K562 (cell line): ENCODE measurements around the gene FNDC1. TPM values are rescaled to one million over a fixed set of nuclear protein-coding genes. Genes with fewer than 3 reads are reported as not detected.
"Not testable (repeated sequence)": the region's sequence is repeated elsewhere in the genome, so short reads cannot be mapped to it uniquely, and the experiment has no call there.

Experiments
- ATAC-seq: fragments of 200-7000 bp; cut with Tn5 transposase; 3 replicates; pipeline ENCODE4 v1.9.1; 2020; ENCODE audit warnings: moderate library complexity
- BruUV-seq: library from RNA; stranded (reverse); fragments of 400-500 nt; replicated peaks from 2 replicates; lab custom pipeline; 2021; lab: Mats Ljungman, UMichigan
- CTCF ChIA-PET: fragments of 300-600 bp; formaldehyde crosslinking; extraction: SDS; loops from one replicate; lab custom pipeline; 2021; ENCODE audit warnings: low intra/inter-chr PET ratio; lab: Yijun Ruan, JAX
- POLR2A ChIA-PET: fragments of 300-600, 350-650 bp; sonication (Branson Sonifier 250); formaldehyde crosslinking; extraction: SDS; loops from one replicate; lab custom pipeline; 2021; ENCODE audit warnings: antibody characterized with exemption, inconsistent platforms; lab: Yijun Ruan, JAX
- DNase-seq, 4 experiments: peaks; one replicate each; pipeline versions ENCODE4 v3.0.0 to v3.0.0-alpha.2; 2011 to 2018; ENCODE audit warnings: low spot score in 3 of 4, mixed read lengths in 3 of 4; ENCODE audit errors: extremely low read depth in 1 of 4
- FAIRE-seq: peaks from 2 replicates; lab custom pipeline; 2011; peaks lifted over from hg19 to GRCh38; lab: Jason Lieb, UNC
- H2AFZ ChIP-seq: 2 replicates; pipeline ENCODE4 v1.6.0; 2011; ENCODE audit warnings: low read depth, low read length, control low read depth, inconsistent platforms
- H3K27ac ChIP-seq: fragments of 200-600 bp; 3 replicates; pipeline ENCODE4 v1.8.0; 2011; ENCODE audit warnings: low read depth, mild to moderate bottlenecking, control low read depth, inconsistent platforms, low read length, moderate library complexity, mixed read lengths; ENCODE audit errors: extremely low read depth
- H3K27me3 ChIP-seq, 2 experiments: fragments of 300-600 bp in 1 of 2; 2 replicates in 1 of 2; 3 replicates in 1 of 2; pipeline versions ENCODE4 v1.6.0 to v1.8.0; 2011; ENCODE audit warnings: inconsistent platforms in 2 of 2, low read length in 2 of 2, mild to moderate bottlenecking in 1 of 2, mixed read lengths in 1 of 2, moderate library complexity in 1 of 2; ENCODE audit not compliant: control insufficient read depth in 2 of 2, insufficient read depth in 2 of 2
- H3K36me3 ChIP-seq: fragments of 300-600 bp; 3 replicates; pipeline ENCODE4 v1.8.0; 2011; ENCODE audit warnings: mild to moderate bottlenecking, low read length, inconsistent platforms; ENCODE audit not compliant: control insufficient read depth, insufficient read depth
- H3K4me1 ChIP-seq, 2 experiments: fragments of 200-600 bp in 1 of 2; replicated peaks in 1 of 2; 2 replicates in 1 of 2; 3 replicates in 1 of 2; pipeline versions ENCODE4 v1.5.1 to v1.8.0; 2011; ENCODE audit warnings: inconsistent platforms in 2 of 2, low read length in 2 of 2, mild to moderate bottlenecking in 1 of 2, mixed read lengths in 1 of 2, moderate library complexity in 1 of 2; ENCODE audit not compliant: control insufficient read depth in 2 of 2, insufficient read depth in 2 of 2
- H3K4me2 ChIP-seq: 2 replicates; pipeline ENCODE4 v1.6.1; 2011; ENCODE audit warnings: low read length, control low read depth, inconsistent platforms, mixed read lengths; ENCODE audit not compliant: insufficient read depth
- H3K4me3 ChIP-seq: fragments of 200-600 bp; sonication (generic), shearing (Covaris generic); 2 replicates; pipeline ENCODE4 v1.5.1; 2016; ENCODE audit warnings: control low read depth, inconsistent platforms
- H3K79me2 ChIP-seq: fragments of 200-600 bp; 3 replicates; pipeline ENCODE4 v1.8.0; 2011; ENCODE audit warnings: low read length, inconsistent platforms; ENCODE audit not compliant: control insufficient read depth, insufficient read depth
- H3K9ac ChIP-seq, 2 experiments: 2 replicates each; pipeline versions ENCODE4 v1.6.0 to v1.6.1; 2011; ENCODE audit warnings: low read depth in 2 of 2, low read length in 2 of 2, control low read depth in 1 of 2, inconsistent platforms in 1 of 2, mild to moderate bottlenecking in 1 of 2, mixed read lengths in 1 of 2; ENCODE audit not compliant: insufficient read depth in 1 of 2
- H3K9me1 ChIP-seq: one replicate; pipeline ENCODE4 v1.6.0; 2011; ENCODE audit warnings: inconsistent platforms, mild to moderate bottlenecking, low read length, moderate library complexity; ENCODE audit not compliant: control insufficient read depth, insufficient read depth
- H3K9me3 ChIP-seq: replicated peaks from 2 replicates; pipeline ENCODE4 v1.5.1; 2011; ENCODE audit warnings: low read depth, low read length, inconsistent platforms; ENCODE audit not compliant: control insufficient read depth, insufficient read depth
- H4K20me1 ChIP-seq: replicated peaks from 2 replicates; pipeline ENCODE4 v1.6.1; 2011; ENCODE audit warnings: low read length, inconsistent platforms, mixed read lengths; ENCODE audit not compliant: control insufficient read depth, insufficient read depth
- BRF2 ChIP-seq: IDR thresholded peaks from 3 replicates; pipeline ENCODE4 v1.6.1; 2011; ENCODE audit warnings: borderline replicate concordance, mild to moderate bottlenecking; ENCODE audit not compliant: insufficient read length, insufficient read depth
- CREM ChIP-seq: IDR thresholded peaks from 2 replicates; pipeline ENCODE4 v1.6.1; 2014; ENCODE audit warnings: antibody characterized with exemption, low read depth
- CTCF ChIP-seq, 3 experiments: IDR thresholded peaks in 2 of 3; conservative IDR thresholded peaks in 1 of 3; 2 replicates each; pipeline ENCODE4 v1.5.1; 2011 to 2012; ENCODE audit warnings: low read length in 3 of 3, mild to moderate bottlenecking in 3 of 3, control low read depth in 2 of 3, improper control_type of control experiment in 1 of 3, inconsistent platforms in 1 of 3, low read depth in 1 of 3, mixed read lengths in 1 of 3, moderate library complexity in 1 of 3; ENCODE audit not compliant: insufficient read depth in 2 of 3
- EP400 ChIP-seq: fragments of 450-650 bp; IDR thresholded peaks from 2 replicates; pipeline ENCODE4 v1.6.1; 2017; ENCODE audit warnings: antibody characterized with exemption, mild to moderate bottlenecking, moderate library complexity
- ESRRA ChIP-seq: fragments of 450-650 bp; IDR thresholded peaks from 2 replicates; pipeline ENCODE4 v1.6.1; 2014; ENCODE audit warnings: low read depth, mild to moderate bottlenecking, moderate library complexity, borderline replicate concordance
- NR1H2 ChIP-seq: sonication (generic); formaldehyde crosslinking; IDR thresholded peaks from 2 replicates; pipeline ENCODE4 v1.4.0; 2020; ENCODE audit warnings: mild to moderate bottlenecking, missing genetic modification reagents
- PHTF2 ChIP-seq: fragments of 250-450 bp; sonication (Bioruptor Pico); IDR thresholded peaks from 2 replicates; pipeline ENCODE4 v1.5.0; 2021; ENCODE audit warnings: mild to moderate bottlenecking
- SAP30 ChIP-seq: fragments of 200-600 bp; sonication (generic); IDR thresholded peaks from 2 replicates; pipeline ENCODE4 v1.6.1; 2012; ENCODE audit warnings: borderline replicate concordance, low read depth, mild to moderate bottlenecking, moderate library complexity, low read length, control low read depth, inconsistent platforms; ENCODE audit not compliant: insufficient read depth, poor library complexity, severe bottlenecking
- ZNF146 ChIP-seq: IDR thresholded peaks from one replicate; pipeline ENCODE4 v1.6.1; 2018; ENCODE audit warnings: missing compliant biosample characterization; ENCODE audit not compliant: unreplicated experiment
- WGBS: fragments of 100-300 bp; shearing (Covaris generic); methylation state at CpG from one replicate; pipeline ENCODE4 v1.1.6; 2016; ENCODE audit warnings: low coverage, mixed read lengths; ENCODE audit not compliant: insufficient coverage; ENCODE audit errors: missing lambda C conversion rate; 5-methylcytosine and 5-hydroxymethylcytosine counted together
- in situ Hi-C: fragments of 300-500 bp; cut with MboI; formaldehyde crosslinking; loops from 4 replicates; pipeline ENCODE4 v1.15.0; 2018; ENCODE audit warnings: inconsistent platforms, mixed read lengths
- intact Hi-C: fragments of 100-400 bp; cut with micrococcal nuclease; formaldehyde crosslinking; loops from 2 replicates; pipeline ENCODE4 v1.14.2; 2022
- polyA plus RNA-seq, 8 experiments: library from polyadenylated mRNA; depleted of rRNA in 4 of 8; stranded (reverse) in 5 of 8; unstranded in 3 of 8; fragments of >200 nt; fragmentation: Nextera tagmentation in 2 of 8; fragmentation: Illumina TruSeq in 1 of 8; extraction: Ambion mirVana in 2 of 8; extraction: Trizol in 1 of 8; gene quantifications; 2 replicates each; pipeline versions ENCODE4 v1.2.1 to v1.2.3, GENCODE V29; 2011 to 2014; ENCODE audit warnings: inconsistent platforms in 1 of 8, missing spikeins in 1 of 8
- total RNA-seq, 7 experiments: library from RNA; depleted of rRNA in 6 of 7; stranded (reverse); fragments of >200 nt in 6 of 7; fragmentation: Illumina TruSeq in 2 of 7; extraction: Trizol in 2 of 7; gene quantifications; 2 replicates each; pipeline versions ENCODE4 v1.2.1 to v1.2.3, GENCODE V29; 2011 to 2021; ENCODE audit warnings: low replicate concordance in 1 of 7
- TF ChIP-seq, protein P1 (sequence below): sonication (generic); formaldehyde crosslinking; IDR thresholded peaks from 2 replicates; pipeline ENCODE4 v1.4.0; 2020; ENCODE audit warnings: mild to moderate bottlenecking, missing genetic modification reagents

Gene FNDC1
- total and polyA plus RNA-seq, 9 of the 15 experiments (the other 6 are each of a cell fraction or from before 2014, with no cell fraction given), result not detected

DNA sequence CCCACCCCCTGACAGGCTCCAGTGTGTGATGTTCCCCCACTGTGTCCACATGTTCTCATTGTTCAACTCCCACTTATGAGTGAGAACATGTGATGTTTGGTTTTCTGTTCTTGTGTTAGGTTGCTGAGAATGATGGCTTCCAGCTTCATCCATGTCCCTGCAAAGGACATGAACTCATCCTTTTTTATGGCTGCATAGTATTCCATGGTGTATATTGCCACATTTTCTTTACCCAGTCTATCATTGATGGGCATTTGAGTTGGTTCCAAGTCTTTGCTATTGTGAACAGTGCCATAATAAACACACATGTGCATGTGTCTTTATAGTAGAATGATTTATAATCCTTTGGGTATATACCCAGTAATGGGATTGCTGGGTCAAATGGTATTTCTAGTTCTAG lies 115.5 kb downstream of the FNDC1 start:
- H3K27ac ChIP-seq, H3K9me3 ChIP-seq, DNase-seq, ATAC-seq, H3K79me2 ChIP-seq, H3K27me3 ChIP-seq, H3K36me3 ChIP-seq, BruUV-seq, H3K4me2 ChIP-seq, FAIRE-seq, in situ Hi-C loops, H2AFZ ChIP-seq, H3K9ac ChIP-seq, H3K4me3 ChIP-seq, H3K9me1 ChIP-seq, CTCF ChIA-PET, intact Hi-C loops, H4K20me1 ChIP-seq, H3K4me1 ChIP-seq: not testable (repeated sequence)
- peak; percentile 75 for TF ChIP-seq ZNF146 (CRISPR knock-in tag)
- POLR2A ChIA-PET, result interaction anchor here (0.6 kb wide), 1 partner anchor 26 kb away, joined by 3 read pairs; no protein-coding TSS in a partner anchor

- H2AFZ ChIP-seq, result no peak overlapping the region
- H3K4me2 ChIP-seq, result no peak overlapping the region
- 1% methylated on average over 5 of the region's 5 CpGs for WGBS
- in situ Hi-C loops, result no loop called here
- BruUV-seq, result no TSS peak
- no peaks in the 10 kb centered on the region for H3K79me2 ChIP-seq
- FAIRE-seq (no peak), DNase-seq (no peak), ATAC-seq (peak; percentile 70)
- H3K27me3 ChIP-seq, result peaks cover 3 to 17% of the 10 kb centered on the region in 2 experiments; a peak in 2 of 5 replicates
- no peak overlapping the region for H3K4me3 ChIP-seq
- no peaks in the 10 kb centered on the region for H3K9me1 ChIP-seq
- intact Hi-C loops, result no loop called here
- H4K20me1 ChIP-seq, result no peaks in the 10 kb centered on the region
- no peak overlapping the region for H3K27ac ChIP-seq
- H3K4me1 ChIP-seq, result no peaks in the 10 kb centered on the region
- no peaks in the 10 kb centered on the region for H3K9me3 ChIP-seq
- POLR2A ChIA-PET, result interaction anchor here (1.2 kb wide), 2 partner anchors 10 to 11 kb away, joined by 3 to 5 read pairs; no protein-coding TSS in a partner anchor
- no peak overlapping the region for H3K9ac ChIP-seq
- H3K36me3 ChIP-seq, result no peaks in the 10 kb centered on the region
- CTCF ChIA-PET, result no interaction called here
- no peak for TF ChIP-seq BRF2
- TF ChIP-seq PHTF2, result no peak
- no peak for TF ChIP-seq SAP30
- TF ChIP-seq CREM, result no peak
- TF ChIP-seq, protein P1, sequence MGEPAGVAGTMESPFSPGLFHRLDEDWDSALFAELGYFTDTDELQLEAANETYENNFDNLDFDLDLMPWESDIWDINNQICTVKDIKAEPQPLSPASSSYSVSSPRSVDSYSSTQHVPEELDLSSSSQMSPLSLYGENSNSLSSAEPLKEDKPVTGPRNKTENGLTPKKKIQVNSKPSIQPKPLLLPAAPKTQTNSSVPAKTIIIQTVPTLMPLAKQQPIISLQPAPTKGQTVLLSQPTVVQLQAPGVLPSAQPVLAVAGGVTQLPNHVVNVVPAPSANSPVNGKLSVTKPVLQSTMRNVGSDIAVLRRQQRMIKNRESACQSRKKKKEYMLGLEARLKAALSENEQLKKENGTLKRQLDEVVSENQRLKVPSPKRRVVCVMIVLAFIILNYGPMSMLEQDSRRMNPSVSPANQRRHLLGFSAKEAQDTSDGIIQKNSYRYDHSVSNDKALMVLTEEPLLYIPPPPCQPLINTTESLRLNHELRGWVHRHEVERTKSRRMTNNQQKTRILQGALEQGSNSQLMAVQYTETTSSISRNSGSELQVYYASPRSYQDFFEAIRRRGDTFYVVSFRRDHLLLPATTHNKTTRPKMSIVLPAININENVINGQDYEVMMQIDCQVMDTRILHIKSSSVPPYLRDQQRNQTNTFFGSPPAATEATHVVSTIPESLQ (CRISPR knock-in tag), result no peak
- no peak for TF ChIP-seq ESRRA
- no peak for TF ChIP-seq EP400
- peak; percentile 31 to 39 (median 35); a peak in 3 of 6 replicates for TF ChIP-seq CTCF (IDR thresholded peaks at IDR 0.05 in 2 of 3, conservative IDR thresholded peaks at IDR 0.05 in 1 of 3; ENCODE audit: insufficient read depth in 2 of 3, low read depth in 1 of 3, low read length in 3 of 3)
- no peak for TF ChIP-seq NR1H2 (CRISPR knock-in tag)
Measured at GRCh38 chr6:159298840-159299239, 129.6 kb downstream of the FNDC1 start.
